Measurements from ENCODE around the gene CRACDL.

Gene CRACDL

DNA sequence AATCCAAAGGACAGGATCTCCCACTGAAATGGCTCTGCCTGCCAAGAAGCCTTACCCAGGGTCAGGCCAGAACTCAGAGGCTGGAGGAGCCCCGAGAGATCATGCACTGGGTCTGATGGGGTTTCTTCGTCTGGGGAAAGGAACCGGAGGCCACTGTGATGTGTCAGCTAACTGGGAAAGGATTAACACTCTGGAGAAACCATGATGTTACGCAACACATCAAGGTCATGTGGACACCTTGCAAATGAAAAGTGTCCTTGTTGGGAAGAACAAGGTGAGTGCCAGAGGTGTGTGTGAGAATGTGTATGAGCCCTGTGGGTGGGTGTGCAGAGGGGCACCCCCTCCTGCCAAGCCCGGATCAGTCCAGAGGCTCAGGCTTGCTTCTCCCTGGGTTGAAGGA is 86.9 kb downstream of the CRACDL start:
- DNase-seq: no peak

DNA sequence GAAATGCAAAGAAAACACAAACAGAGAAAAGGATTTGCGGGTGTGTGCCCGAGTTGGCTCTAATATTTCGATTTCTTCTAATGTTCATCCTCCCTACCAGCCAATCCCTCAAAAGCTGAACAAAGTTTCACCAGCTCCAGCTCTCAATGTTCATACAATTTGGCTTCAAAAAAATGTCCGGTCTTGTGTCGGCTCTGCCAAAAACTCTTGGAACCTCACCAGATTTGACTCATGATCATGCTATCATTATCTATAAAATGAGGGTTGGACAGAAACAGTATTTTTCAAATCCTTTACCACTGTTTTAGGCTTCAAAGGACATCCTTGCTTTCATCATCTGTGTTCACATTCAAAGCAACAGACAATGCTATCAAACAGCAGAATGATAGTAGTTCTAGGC is 88.2 kb downstream of the CRACDL start:
- no peak for DNase-seq

DNA sequence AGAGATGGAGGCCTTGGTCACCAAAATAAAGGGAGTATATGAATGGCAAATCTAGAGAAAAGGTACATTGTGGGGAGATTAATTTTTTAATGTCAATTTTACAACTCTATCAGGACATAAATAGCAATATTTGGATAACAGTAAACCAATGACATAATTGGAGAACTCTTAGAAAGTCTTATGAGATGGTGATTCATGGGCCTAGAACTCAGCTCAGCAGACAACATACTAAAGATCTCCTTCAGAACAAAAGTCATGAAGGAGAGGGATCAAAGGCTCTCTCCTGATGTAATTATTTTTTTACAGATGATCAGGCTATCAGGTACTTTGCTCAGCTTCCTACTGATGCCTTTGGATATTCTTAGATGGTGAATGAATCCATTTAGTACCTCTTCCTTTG is 90.0 kb downstream of the CRACDL start:
- no peak for DNase-seq

DNA sequence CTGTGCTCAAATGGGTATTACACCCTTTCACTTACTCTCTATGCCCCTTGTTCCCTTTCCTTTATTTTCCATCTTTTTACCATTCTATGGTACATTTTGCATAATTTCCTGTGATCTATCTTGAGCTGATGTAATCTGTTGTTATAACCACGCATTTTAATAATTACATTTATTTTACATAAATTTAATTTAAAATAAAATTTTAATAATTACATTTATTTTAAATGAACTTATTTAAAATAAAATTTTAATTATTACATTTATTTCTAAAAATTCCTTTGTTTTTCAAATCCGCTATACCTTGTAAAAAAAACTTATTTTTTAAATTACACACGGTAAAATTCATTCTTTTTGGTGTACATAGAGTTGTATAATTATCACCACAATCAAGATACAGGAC is 93.9 kb downstream of the CRACDL start:
- DNase-seq: no peak

DNA sequence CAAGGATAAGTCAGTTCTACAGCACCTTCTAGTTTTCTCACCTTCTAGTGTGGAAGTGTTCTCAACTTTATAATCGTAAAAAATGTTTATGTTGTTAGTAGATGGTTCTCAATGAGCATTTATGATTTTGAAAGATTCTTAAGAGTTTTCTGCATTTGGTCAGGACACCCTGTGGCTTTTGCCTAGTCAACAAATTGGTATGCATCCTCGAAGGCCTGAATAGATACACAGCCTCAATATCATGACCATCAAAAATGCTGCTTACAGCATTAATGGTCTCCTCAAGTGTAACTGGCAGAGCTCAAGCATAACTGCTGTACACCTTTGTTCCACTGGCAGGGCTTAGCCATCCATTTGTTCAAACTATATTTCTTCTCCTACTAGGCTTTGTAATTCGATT is 96.7 kb downstream of the CRACDL start:
- no peak for DNase-seq

DNA sequence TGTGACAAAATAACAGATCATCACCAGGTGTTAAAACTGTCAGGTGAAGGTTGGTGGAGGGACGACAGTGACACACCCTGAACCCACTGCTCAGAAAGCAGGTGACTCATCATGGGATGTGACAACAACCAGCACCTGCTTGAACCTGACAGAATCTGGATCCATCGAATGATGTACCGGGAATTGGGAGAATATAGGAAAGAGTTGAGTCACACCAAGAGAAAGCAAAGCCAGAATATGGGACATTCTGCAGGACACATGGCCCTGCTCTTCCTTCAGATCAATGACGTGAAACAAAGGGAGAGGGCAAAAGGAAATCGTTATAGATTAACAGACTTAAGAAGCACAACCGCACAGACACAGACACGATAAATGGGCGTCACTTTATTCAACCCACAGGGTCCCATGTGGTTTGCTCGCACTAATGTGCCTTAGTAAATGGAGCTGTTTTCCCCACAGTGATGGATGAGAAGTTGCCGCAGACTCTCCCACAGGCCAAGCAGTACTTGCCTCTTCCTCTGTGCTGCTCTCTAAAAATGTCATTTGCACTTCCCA is 100.1 kb downstream of the CRACDL start:
- DNase-seq: peak; percentile 48

DNA sequence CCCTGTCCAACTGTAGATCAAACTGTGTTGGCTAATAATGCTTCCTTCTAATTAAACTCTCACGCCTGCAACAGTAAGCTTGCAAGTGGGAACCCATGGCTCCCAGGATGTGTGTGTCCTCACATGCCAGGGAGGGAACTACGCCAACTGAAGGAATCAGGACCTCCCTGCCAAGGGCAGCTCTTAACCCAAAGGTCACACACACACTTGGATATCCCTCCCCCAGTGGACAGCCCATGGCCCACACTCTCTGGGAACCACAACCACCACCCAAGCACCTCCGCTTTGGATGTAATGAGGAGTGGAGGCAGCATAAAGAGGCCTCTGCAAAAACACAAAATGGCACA is 102.1 kb downstream of the CRACDL start:
- no peak for DNase-seq

DNA sequence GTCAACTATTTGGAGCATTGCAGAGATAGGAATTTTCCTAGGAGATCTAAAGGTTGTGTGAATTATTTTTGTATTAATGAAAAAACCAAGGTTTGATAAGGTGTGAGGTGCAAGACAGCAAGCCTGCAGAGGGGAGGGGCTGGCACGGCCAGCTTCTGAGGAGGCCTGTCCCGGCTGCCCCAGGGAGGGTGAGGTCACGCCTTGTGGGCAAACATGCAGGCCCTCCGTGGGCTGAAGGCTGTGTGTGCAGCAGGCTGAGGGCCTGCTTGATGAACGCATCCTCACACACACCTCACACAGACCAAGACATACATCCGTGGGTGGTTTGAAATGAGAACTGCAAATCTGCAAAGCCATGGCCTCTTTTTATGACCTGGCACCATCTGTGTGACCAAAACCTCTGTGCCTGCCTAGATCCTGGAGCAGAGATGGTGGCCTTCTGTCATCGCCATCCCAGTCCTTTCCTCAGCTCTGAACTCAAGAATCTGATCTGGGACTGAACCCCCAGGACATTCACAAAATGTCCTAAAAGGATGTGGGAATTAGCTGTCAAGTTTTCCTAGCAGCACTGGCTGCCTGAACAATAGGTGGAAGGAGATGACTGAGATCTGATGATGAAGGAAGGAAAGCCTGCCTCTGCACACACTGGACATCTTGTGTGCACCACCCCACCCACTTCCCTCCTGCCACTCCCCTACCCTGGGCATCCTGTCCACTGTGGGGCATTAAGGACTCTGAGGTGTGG is 102.7 kb downstream of the CRACDL start:
- no peak for DNase-seq

DNA sequence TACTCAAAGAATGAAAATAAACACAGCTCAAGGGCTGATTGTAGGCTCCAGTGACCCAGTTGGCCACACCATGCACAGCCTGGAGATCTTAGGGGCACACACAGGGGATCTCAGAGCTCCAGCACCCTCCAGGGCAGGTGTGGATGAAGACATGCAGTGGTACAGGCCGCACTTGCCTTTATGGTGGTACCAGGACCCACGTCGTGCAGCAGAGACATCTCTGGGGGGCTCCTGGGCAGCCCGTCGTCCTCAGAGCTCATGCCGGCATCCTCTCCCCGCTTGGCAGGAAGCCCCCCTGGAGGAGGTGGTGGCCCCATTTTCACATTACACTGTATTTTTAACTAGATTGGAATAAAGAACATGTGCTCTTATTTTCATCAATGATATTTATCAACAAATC is 103.9 kb downstream of the CRACDL start:
- DNase-seq: no peak

DNA sequence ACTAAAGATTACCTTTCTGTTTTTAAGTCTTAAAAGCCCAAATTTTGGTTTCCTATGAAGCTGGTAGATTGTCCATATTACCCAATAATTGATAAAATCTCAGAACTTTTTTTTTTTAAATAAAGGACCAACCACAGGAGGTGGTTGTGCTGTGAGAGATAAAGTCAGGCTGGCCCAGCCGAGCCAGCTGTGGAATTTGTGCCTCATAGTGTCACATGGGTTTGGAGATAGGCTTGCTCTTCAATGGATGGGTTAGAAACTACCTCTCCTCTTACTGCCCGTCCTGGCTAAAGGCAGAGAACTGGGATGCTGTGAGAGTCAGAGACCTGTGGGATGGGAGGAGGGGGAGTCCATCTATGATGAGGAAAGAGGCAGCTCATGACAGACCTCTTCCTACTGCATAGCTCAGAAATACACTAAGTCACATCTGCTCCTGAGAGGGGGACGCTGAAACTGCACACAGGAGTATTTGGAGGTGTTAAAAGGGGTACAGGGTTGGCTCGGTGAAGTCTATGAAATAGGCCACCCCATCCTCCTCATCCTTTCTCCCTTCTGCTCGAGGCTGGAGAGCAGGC is 105.4 kb downstream of the CRACDL start:
- no peak for DNase-seq

DNA sequence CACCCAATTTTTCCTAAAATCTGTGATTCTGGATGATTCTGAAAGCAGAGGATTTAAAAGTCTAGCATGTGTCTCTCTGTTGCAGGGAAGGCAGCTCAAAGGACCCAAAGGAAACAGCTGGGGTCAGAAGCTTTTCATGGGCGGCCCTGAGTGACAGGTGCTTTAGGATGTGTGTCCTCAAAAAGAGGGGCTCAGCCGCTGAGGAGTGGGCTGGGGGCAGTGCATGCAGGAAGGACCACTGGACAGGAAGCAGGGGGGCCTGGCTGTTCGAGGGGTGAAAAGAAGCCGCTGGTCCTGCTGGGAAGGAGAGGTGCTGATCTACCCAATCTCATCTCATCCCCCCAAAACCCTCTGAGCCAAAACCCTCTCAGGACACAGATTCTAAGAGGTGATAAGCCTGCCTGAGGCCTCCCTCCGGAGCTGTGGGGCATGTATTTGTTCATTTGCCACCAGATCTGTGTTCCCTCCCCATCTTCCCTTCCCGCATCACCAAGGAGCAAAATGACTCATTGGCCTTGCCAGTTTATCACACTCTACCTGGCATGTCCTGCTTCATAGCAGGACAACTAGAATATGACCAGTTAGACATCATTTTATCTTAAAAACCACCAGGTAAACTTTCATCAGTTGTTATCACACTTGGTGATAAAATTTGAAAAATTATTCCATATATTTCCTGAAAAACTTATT is 106.3 kb downstream of the CRACDL start:
- DNase-seq: no peak

DNA sequence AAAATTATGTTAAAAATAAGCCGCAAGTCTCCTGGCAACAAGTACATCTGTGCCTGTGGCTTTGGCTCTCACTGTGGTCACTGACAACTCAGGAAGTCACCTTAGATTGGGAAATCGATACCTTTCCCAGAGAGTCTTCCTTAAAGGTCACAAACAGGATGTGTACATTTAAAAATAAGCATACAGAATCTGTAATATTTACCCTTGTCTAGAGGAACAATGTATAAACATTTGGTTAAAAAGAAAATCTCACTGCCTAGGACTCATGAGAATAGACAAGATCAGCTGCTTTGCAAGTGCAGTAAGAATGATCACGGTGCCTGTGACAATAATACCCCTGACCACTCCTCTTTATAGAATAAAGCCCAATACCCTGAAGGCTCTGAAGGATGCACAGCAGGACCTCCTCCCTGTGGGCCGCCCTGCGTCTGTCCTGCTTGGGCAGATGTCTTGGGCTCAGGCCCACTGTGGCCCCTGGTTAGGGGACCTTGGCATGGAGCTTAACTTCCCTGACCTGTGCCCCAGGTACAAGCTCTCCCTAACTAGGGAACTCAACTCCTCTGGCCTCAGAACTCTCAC is 107.1 kb downstream of the CRACDL start:
- DNase-seq: no peak

DNA sequence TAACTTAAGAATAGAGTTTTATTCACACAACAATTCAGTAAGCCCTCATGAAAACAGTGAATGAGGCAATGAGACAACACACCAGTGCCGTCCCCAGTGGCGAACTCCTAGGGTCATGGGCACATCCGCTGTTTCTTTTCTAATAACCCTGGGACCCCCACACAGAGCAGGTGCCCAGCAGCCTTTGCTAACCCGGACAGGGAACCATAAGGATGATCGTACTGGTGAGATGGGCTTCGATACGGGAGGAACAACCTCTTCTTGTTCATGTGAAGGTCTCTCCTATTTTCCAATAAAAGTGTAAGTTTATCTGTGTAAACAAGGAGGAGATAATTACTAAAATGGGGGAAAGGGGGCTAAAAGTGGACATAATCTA is 107.7 kb downstream of the CRACDL start:
- no peak for DNase-seq

DNA sequence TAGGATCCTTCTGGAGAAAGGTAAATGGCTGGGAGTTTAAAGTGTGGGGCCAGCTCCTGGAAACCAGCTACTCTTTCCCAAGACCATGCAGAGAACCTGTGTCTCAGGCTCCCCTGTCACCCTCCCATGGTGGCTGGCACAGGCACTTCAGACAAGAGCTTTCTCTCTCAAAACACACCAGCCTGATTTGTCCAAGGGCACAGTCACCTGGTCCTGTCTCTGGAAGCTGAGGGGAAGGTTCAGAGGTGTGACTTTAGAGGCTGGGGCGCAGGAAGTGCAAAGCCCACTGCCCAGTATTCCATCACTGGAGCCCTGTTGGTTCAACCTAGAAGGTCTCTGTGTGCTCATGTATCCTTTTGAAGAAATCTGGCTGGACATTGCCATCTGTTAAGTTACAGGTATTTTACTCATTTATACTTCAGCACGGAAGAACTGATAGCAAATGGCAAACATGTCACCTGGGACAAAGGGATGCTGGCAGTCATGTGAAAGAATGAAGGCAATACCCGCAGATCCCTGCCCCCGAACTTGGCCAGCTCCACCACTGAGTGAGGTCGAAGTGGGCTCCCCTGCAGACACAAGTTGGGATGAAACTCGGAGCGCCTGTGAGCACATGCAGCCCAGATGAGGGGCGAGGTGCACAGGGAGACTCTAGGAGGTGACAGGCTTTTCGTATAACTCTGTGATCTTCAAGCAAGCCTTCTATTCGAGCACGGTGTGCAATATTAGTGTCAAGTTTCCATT is 108.2 kb downstream of the CRACDL start:
- no peak for DNase-seq

DNA sequence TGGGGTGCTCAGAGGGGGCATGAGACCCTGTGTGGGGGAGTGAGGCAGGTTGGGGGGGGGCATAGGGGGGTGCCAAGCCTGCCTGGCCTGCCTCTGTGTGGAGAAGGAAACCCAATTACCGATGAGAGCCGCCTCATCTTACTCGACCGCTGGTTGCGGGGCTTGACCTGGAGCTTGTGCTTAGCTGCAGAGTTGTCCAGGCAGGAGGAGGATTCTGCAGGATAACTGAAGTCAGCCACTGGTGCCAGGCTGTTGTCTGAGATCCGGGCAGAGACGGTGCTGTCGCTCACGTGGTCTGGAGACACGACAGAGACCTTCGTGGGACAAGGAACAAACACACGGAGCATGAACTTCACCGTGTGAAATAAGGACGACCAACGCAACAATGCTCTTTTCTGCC is 109.2 kb downstream of the CRACDL start:
- DNase-seq: no peak

DNA sequence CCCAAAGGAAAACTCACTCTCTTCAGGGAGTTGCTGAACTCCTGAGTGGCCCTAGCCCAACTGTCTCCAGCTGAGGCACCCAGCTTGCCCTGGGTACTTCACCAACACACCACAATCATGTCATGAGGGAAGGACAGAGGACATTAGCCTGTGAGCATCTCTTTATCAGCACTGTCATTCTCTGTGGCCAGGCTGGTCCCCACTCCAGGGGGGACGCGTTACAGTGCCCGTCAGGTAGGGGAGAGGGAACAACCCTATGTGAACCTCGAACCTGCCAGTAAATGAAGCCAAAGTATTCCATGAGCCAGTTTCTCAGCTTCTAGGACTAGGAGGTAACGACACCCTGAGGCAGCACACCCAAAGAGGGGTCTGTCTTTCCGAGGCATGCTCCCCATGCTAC is 110.2 kb downstream of the CRACDL start:
- no peak for DNase-seq

DNA sequence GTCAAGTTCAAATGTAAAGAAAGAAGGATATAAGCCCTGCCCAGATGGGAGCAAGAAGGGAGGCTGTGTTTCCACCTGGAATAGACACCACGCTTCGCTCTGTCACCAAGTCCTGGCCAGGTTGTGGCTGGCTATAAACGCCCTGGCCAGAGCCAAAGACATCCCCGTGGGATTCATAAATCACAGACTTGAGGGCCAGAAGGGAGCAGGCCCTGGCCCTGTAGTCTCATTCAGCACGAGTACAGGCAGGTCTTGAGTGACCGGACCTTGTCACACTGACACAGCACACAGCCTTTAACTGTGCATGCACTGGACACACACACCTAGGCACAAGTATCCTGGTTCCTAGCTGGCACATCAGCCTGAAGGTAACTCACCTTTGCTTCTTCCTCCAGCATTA is 110.6 kb downstream of the CRACDL start:
- DNase-seq: no peak

DNA sequence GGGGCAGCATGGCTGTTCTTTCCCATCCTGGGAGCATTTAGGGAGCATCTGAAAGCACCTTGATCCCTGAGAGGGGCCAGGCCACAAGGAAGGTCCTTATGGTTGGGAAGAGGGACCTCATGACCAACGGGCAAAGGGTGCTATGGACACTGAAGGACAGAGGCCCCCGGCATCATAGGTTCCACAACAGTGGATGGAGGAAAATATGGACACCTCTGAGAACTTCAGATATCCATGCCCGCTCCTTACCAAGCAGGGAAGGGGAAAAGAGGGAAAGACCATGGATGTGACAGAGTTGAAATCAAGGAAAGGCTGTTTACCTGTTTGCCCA is 111.0 kb downstream of the CRACDL start:
- DNase-seq: no peak

DNA sequence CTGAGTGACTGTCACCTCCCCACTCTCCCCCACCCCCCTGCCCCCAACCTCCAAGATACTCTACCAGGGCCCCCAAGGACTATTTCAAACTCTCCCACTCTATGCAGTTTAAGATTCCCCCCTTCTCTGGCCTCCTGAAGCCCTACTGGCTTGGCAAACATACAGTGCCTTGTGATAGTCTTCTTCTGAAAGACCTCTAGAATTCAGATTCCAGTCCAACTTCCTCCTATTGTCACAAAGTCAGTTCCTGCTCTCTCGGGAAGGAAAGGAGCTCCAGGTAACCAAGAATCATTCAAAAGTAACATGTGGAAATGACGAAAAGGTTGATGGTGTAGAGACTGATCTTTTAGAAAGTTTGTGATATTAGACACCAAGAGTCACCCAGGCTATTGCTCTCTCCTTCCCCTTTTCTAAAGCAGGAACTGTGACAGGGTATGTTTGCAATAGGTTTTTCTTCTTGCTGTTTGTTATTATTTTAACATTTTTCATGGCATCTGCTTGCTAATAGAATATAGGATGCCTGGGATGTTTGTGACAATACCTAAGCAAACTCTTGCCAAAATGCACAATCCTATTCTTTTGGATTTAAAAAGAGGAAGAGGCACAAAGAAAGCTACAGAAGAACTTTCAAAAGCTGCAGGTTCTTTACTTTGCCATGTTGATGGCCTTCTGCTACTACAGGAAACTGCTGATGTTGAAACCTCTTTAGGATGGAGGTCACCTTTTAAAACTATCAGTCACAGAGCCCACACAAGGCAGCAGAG is 111.6 kb downstream of the CRACDL start:
- no peak for DNase-seq

DNA sequence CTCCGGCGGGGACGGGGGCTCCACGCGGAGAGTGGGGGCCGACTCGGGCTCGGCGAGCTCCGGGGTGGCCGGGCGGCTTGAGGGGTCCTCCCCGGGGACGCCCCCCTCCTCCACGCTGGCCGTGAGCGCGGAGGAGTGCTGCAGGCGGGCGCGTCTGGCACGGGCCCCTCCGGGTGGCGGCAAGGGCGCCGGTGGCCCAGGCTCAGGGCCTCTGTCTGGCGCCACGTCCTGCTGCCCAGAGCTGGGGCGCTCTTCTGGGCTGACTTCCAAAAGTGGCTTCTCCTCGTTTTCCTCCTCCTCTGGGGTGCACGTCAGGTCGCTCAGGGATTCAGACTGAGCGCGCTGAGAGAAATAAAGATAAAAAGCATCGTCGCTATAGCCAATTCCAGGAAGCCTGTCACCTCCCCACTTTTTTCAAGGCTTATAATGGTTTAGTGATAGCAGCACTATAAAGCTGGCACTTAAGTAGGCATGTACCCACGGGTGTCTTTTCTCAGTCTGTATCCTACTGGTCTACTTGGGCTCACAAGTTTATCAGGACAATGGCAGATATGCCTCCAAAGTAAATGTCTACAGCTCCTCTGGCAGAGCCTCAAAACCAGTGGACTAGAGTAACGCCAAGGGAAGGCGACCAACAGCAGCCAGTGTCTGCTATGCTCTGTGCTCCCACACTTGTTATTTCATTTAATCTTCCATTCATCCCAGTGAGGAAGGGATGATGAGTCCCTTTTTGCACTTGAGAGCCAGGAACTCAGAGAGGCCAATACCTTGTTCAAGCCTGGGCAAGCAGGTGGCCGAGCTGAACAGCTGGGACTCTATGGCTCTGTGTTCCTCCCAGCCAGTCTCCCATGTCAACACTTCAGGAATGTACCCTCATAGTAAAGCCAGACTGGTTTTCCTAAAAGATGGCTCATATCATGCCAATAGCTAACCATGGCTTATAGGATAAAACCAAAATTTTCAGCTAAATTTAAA is 112.5 kb downstream of the CRACDL start:
- no peak for DNase-seq
